ENCODE measurements around the gene CHP2.
"Not testable (repeated sequence)": the region's sequence is repeated elsewhere in the genome, so short reads cannot be mapped to it uniquely, and the experiment has no call there.

The CHP2 gene

GRCh38 chr16:23745263-23745662 is 9.6 kb upstream of the CHP2 start:
- no peak for DNase-seq (ENCODE audit: low spot score)

GRCh38 chr16:23748630-23749029 is 6.2 kb upstream of the CHP2 start:
- DNase-seq (ENCODE audit: low spot score), result no peak

- DNase-seq (ENCODE audit: low spot score), result not testable (repeated sequence)
Observed at GRCh38 chr16:23751053-23751452, 3.8 kb upstream of the CHP2 start.

GRCh38 chr16:23753908-23754593 is 775 bp upstream of the CHP2 start:
- DNase-seq (ENCODE audit: low spot score), result no peak

- no peak for DNase-seq (ENCODE audit: low spot score)
Observed at GRCh38 chr16:23755484-23755809, 621 bp downstream of the CHP2 start.

DNA sequence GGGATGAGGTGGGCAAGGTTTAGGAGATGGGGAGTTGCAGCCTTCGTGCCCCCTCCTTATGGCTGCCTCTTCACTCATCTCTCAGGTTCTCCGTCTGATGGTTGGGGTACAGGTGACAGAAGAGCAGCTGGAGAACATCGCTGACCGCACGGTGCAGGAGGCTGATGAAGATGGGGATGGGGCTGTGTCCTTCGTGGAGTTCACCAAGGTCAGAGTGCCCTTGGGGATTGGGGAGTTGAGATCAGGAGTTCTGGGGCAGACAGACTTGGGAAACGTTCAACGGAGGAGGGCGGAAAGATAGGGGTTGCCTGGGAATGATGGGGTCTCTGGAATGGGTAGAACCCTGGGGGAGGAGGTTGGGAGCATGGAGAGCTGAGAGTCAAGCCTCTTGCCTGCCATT is 2.3 kb downstream of the CHP2 start:
- no peak for DNase-seq (ENCODE audit: low spot score)

DNA sequence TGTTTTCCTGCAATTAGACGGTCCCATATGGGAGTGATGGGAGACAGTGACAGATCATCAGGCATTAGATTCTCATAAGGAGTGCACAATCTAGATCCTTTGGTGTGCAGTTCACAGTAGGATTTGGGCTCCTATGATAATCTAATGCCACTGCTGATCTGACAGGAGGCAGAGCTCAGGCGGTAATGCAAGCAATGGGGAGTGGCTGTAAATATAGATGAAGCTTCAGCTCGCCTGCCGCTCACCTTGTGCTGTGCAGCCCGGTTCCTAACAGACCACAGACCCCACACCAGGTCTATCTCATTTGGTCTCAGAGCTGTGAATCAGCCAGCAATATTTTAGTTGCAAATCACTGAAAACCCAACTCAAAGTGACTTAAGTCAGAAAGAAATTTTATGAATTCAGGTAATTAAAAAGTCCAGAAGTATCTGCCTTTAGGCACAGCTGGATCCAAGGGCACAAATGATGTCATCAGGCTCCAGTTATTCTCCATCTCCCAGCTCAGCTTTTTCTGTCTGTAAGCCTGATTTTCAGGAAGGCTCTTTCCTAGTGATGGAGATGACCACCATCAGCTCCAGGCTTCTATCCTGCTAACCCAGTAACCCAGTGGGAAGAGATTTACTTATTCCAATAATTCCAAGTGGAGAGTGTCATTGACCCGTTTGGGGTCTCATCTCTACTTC is 3.3 kb downstream of the CHP2 start:
- no peak for DNase-seq (ENCODE audit: low spot score)

DNA sequence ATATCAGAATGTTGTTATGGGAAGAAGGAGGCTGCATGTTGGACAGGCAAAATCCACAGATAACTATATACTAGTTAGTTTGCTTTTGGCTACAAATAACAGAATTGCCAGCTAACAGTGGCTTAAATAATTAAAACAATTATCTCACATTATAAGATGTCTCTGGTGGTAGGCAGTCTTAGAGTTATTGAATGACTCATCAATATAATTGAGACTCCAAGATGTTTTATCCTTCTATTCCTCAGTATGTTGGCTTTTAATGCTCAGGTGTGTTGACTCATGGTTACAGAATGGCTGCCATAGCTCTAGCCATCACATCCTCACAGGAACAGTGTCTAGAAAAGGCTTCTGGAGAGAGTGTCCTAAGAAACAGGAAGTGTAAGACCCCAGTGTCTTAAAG is 11.1 kb downstream of the CHP2 start:
- DNase-seq (ENCODE audit: low spot score), result no peak

DNA sequence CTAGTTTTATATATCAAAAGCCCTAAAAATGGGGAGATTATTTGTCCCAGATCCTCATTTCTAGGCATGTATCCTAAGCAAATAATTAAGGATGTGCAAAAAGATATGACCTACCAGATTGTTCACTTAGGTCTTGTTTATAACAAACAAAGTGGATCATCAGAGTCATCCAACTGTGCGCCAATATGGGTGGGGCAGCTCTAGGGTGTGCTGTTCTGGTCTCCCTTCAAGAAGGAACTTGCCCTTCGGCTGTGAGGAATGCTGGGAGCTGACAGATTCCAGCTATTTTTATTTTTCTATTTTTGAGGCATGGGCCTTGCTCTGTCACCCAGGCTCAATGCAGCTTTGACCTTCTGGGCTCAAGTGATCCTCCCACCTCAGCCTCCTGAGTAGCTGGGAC is 13.8 kb downstream of the CHP2 start:
- no peak for DNase-seq (ENCODE audit: low spot score)

DNA sequence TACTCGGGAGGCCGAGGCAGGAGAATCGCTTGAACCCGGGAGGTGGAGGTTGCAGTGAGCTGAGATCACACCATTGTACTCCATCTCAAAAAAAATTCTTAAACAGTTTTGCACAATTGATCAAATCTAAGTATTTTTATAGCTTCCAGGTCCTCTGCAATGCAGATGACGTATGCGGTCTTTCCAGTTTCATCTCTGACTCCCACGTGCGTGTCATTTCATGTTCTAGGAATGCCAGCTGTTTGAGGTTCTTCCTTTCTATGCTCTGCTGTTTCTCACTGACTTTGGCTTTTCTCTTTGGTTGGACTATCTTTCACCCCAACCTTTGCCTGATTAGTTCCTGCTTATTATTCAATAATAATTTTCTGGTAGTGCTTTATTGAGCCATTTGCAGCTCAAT is 16.2 kb downstream of the CHP2 start:
- no peak for DNase-seq (ENCODE audit: low spot score)

DNA sequence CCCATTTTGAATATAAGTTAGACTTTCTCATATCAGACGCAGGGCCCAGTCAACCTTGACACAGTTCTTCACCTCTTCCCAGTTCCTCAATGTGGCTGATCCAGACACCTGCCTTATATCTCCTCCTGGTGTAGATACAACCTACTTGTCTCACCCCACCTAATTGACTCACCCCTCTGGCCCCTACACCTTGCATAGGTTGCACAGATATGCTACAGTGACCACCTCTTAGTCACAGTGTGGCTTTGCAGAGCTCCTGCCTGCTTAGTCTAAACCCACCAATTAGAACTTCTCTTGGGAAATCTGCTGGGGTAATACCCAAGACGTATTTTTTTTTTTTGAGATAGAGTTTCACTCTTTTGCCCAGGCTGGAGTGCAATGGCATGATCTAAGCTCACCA is 16.8 kb downstream of the CHP2 start:
- no peak for DNase-seq (ENCODE audit: low spot score)

DNA sequence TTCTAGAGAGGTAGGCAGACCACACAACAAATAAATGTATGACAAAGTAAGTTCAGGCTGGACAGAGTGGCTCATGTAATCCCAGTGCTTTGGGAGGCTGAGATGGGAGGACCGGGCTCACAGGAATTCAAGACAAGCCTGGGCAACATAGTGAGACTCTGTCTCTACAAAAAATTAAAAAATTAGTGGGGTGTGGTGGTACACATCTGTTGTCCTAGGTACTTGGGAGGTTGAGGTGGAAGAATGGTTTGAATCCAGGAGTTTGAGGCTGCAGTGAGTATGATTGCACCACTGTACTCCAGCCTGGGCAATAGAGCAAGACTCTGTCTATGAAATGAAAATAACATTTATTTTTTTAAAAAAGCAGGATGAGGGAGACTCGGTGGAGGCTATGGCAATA is 18.5 kb downstream of the CHP2 start:
- DNase-seq (ENCODE audit: low spot score), result no peak

GRCh38 chr16:23781176-23781575 is 26.4 kb downstream of the CHP2 start:
- DNase-seq (ENCODE audit: low spot score), result no peak

DNA sequence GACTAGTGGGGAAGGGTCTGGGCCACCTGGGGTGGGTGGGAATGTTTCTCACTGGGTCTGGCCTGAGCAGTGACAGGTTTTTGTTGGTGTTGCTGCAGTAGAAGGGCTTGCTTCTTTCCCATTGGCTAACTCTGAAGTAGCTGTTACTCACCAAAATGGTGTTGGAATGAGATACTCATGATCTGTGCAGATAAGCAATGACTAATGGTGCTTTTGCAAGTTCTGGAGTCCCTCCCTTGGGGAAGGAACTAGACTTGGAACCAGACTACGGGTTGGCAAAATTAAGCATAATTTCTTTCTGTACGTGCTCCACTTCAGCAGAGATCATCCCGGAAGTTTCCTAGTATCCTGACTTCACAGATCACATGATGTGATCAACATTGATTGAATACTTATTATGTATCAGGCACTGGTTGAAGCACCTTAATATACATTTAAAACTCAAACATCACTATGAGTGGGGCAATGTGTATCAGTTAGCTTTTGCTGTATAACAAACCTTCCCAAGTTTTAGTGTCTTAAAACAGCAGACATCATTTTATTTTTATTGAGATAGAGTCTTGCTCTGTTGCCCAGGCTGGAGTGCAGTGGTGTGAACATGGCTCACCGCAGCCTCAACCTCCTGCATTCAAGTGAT is 30.1 kb downstream of the CHP2 start:
- DNase-seq (ENCODE audit: low spot score), result no peak

DNA sequence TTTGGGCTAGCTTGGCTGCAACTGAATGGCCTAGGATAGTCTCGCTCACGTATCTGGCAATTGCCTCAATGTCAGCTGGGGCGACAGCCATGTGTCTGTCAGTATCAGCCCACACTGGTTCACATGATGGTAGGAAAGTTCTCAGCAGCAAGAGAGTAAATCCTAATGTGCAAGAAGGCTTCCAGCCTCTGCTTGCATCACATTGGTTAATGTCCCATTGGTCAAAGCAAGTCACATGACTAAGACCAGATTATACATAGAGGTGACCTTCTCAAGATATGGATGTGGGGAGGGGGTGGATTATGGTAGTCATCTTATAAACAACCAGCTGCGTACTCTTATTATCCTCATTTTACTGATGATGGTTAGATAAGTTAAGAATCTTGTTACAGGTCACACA is 31.0 kb downstream of the CHP2 start:
- DNase-seq (ENCODE audit: low spot score), result no peak

- DNase-seq (ENCODE audit: low spot score), result no peak
Observed at GRCh38 chr16:23786964-23787561, 32.2 kb downstream of the CHP2 start.

DNA sequence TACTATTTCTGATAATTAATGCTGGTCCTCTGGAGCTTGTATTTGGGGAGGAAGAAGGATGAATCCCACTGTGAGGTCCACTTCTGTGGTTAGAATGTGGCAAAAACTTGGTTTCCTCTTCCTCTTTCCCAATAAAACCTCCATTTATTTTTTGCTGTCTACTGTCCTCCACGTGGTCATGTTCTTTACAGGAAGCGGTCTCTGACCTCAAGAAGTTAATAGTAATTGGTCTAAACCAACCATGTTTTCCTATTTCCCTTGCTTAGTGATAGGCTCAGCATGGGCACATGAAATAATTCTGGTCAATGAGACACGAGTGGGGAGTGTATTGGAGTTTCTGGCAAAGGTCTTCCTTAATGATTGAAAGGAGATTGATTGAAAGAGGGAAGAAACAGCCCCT is 33.9 kb downstream of the CHP2 start:
- DNase-seq (ENCODE audit: low spot score), result no peak

- no peak for DNase-seq (ENCODE audit: low spot score)
Observed at GRCh38 chr16:23795378-23795777, 40.6 kb downstream of the CHP2 start.

GRCh38 chr16:23796941-23797340 is 42.1 kb downstream of the CHP2 start:
- DNase-seq (ENCODE audit: low spot score), result no peak

DNA sequence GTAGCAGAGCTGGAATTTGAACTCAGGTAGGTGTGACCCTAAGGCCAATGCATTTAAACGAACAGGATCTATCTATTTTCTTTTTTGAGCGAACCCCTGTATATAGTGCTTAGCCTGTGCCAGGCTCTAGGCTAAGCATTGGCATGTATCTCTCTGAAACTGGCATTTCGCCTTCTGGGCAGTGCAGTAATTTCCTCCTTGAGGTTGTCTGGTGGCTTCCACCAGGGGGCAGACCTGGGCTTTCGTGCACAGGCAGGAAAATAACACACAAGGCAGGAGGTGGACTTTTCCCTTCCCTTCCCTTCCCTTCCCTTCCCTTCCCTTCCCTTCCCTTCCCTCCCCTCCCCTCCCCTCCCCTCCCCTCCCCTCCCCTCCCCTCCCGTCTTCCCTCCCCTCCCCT is 46.6 kb downstream of the CHP2 start:
- DNase-seq (ENCODE audit: low spot score), result peak; percentile 74

- no peak for DNase-seq (ENCODE audit: low spot score)
Observed at GRCh38 chr16:23802776-23803175, 48.0 kb downstream of the CHP2 start.

DNA sequence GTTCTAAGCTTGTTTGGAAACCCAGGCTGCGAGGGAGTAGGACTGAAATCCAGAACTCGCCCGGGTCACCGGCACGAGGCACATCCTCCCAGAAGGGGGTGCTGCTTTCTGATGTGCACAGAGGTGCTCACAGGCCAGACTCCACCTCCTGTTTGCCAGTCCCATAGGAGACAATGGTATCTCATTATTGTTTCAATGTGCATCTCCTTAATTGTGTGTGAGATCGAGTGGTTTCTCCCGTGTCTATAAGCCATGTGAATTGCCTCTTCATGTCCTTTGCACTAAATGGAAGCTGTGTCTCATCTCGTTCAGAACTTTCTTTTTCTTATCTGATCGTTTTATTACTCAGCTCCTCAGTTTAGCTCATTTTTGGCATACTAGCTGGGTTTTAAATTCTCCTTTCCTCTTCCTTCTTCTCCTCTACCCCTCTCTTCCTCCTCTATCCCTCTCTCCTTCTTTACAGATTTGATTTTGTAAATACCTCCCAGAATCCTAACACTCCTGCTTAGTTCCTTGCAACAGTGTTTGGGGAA is 48.8 kb downstream of the CHP2 start:
- peak; percentile 47 for DNase-seq (ENCODE audit: low spot score)

- no peak for DNase-seq (ENCODE audit: low spot score)
Observed at GRCh38 chr16:23807028-23807427, 52.2 kb downstream of the CHP2 start.

Data from AG08395 (cell line).